GM12892 (cell line): Measurements from ENCODE around the gene NOS3.

ENCODE experiments used
- POLR2A ChIP-seq: IDR thresholded peaks from 2 replicates; pipeline ENCODE4 v1.6.1; 2011; ENCODE audit warnings: low read depth, low read length, control low read depth
- POLR2AphosphoS5 ChIP-seq: IDR thresholded peaks from 2 replicates; pipeline ENCODE4 v1.6.1; 2011; ENCODE audit warnings: low read depth, low read length, control low read depth
- TAF1 ChIP-seq: IDR thresholded peaks from 2 replicates; pipeline ENCODE4 v1.6.1; 2011; ENCODE audit warnings: low read depth, mild to moderate bottlenecking, control low read depth, low read length, borderline replicate concordance

DNA sequence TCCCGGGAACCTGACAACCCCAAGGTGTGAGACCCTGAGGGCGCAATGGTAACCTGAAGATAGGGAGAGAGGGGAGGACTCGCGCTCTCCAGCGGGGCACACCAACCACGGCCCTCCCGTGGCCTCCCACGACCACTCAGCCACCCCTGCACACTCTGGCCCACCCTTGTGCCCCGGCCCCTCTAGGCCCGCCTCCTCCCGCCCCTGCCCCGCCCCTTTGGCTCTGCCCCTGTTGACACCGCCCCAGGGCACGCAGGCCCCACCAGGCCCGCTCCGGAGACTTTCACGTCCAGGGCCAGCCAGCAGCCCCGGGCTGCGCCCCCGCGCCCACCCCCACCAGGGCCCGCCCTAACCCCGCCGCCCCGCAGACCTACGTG, 22.5 kb downstream of the NOS3 start:
- no peak for TF ChIP-seq POLR2A
- no peak for TF ChIP-seq POLR2AphosphoS5
- TF ChIP-seq TAF1 = no peak
